IMR-90 (cell line): ENCODE results near the gene DPP10.

Experiments used
- BHLHE40 ChIP-seq: fragments of 150-350 bp; IDR thresholded peaks from 2 replicates; pipeline ENCODE4 v1.6.1; 2016; ENCODE audit warnings: mild to moderate bottlenecking, low read depth, low read length
- CHD1 ChIP-seq: IDR thresholded peaks from 2 replicates; pipeline ENCODE4 v1.6.1; 2012; ENCODE audit warnings: low read depth, low read length, improper control_type of control experiment
- FOS ChIP-seq: fragments of 150-350 bp; IDR thresholded peaks from 2 replicates; pipeline ENCODE4 v1.6.1; 2016; ENCODE audit warnings: low read depth, low read length
- MAFK ChIP-seq: IDR thresholded peaks from 2 replicates; pipeline ENCODE4 v1.6.1; 2012; ENCODE audit warnings: low read depth, low read length, improper control_type of control experiment
- POLR2A ChIP-seq: IDR thresholded peaks from 2 replicates; pipeline ENCODE4 v1.6.1; 2012; ENCODE audit warnings: mild to moderate bottlenecking, low read depth, low read length
- RCOR1 ChIP-seq: IDR thresholded peaks from 2 replicates; pipeline ENCODE4 v1.6.1; 2012; ENCODE audit warnings: mild to moderate bottlenecking, low read length, improper control_type of control experiment; ENCODE audit not compliant: insufficient replicate concordance
- RFX5 ChIP-seq: IDR thresholded peaks from 2 replicates; pipeline ENCODE4 v1.8.0; 2012; ENCODE audit warnings: low read depth, mild to moderate bottlenecking, low read length, moderate library complexity
- SMC3 ChIP-seq: fragments of 150-350 bp; IDR thresholded peaks from 2 replicates; pipeline ENCODE4 v1.6.1; 2016; ENCODE audit warnings: low read depth, mild to moderate bottlenecking, antibody characterized with exemption, low read length, moderate library complexity
- TF ChIP-seq, protein P1 (sequence below): conservative IDR thresholded peaks from 2 replicates; pipeline ENCODE4 v1.5.1; 2012; ENCODE audit warnings: mild to moderate bottlenecking, low read depth, low read length, improper control_type of control experiment
- TF ChIP-seq, protein P2 (sequence below): fragments of 150-350 bp; IDR thresholded peaks from 2 replicates; pipeline ENCODE4 v1.6.1; 2017; ENCODE audit warnings: mild to moderate bottlenecking, antibody characterized with exemption, low read length, low read depth

DNA sequence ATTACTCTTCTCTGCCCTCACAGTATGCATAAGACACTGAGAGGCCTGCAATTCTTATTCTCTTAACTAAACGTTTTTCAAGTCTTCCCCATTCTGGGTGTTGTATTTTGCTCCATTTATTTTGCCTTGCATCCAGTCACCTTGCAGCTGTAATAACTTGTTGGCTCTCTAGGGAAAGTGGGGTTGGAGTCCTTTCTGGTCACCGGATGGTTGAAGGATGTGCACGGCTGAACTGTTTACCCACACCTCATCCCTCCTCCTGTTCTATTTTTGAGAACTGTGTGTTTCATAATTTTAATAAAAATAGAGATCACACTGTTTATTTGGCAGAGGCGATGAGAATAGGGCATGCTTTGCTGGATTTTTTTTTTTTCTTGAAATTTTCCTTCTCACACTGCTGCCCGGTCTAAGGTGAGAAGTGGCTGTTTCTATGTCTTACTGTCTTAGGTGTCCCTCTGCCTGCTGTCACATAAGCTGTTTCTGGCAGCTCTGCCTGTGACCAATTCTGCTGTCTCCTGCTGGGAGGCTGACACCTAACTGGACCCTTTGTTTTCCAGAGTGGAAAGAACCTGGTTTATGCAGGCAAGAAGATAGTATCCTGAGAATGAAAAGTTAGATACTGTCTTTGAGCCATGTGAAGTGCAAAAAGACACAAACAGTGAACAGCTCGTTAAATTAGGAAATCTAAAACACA, 342.6 kb downstream of the DPP10 start:
- TF ChIP-seq, protein P1, sequence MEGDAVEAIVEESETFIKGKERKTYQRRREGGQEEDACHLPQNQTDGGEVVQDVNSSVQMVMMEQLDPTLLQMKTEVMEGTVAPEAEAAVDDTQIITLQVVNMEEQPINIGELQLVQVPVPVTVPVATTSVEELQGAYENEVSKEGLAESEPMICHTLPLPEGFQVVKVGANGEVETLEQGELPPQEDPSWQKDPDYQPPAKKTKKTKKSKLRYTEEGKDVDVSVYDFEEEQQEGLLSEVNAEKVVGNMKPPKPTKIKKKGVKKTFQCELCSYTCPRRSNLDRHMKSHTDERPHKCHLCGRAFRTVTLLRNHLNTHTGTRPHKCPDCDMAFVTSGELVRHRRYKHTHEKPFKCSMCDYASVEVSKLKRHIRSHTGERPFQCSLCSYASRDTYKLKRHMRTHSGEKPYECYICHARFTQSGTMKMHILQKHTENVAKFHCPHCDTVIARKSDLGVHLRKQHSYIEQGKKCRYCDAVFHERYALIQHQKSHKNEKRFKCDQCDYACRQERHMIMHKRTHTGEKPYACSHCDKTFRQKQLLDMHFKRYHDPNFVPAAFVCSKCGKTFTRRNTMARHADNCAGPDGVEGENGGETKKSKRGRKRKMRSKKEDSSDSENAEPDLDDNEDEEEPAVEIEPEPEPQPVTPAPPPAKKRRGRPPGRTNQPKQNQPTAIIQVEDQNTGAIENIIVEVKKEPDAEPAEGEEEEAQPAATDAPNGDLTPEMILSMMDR, result no peak
- no peak for TF ChIP-seq FOS
- TF ChIP-seq, protein P2, sequence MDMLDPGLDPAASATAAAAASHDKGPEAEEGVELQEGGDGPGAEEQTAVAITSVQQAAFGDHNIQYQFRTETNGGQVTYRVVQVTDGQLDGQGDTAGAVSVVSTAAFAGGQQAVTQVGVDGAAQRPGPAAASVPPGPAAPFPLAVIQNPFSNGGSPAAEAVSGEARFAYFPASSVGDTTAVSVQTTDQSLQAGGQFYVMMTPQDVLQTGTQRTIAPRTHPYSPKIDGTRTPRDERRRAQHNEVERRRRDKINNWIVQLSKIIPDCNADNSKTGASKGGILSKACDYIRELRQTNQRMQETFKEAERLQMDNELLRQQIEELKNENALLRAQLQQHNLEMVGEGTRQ, result no peak
- no peak for TF ChIP-seq POLR2A
- no peak for TF ChIP-seq RCOR1
- TF ChIP-seq RFX5, result no peak
- no peak for TF ChIP-seq BHLHE40
- no peak for TF ChIP-seq CHD1
- TF ChIP-seq MAFK, result no peak
- TF ChIP-seq SMC3, result no peak
